ENCODE results near the gene DNAH3.
"Not testable (repeated sequence)": the region's sequence is repeated elsewhere in the genome, so short reads cannot be mapped to it uniquely, and the experiment has no call there.

- not testable (repeated sequence) for TF ChIP-seq EZH2phosphoT487 (IDR thresholded peaks at IDR 0.05; ENCODE audit: insufficient read depth, low read depth); EZH2 (IDR thresholded peaks at IDR 0.05; ENCODE audit: insufficient read depth, poor library complexity, severe bottlenecking)
Observed at GRCh38 chr16:20989496-20990070, 161.1 kb downstream of the DNAH3 start.

Data from GM23248 (cell line).